Measurements from ENCODE around the gene ATL3.
"Not testable (repeated sequence)": the region's sequence is repeated elsewhere in the genome, so short reads cannot be mapped to it uniquely, and the experiment has no call there.

ATL3 gene

GRCh38 chr11:63671322-63672155 lies at the start of gene ATL3:
Gene ATL3 (minus strand): TSS chr11:63671376. CDS start chr11:63671335, 41 bp downstream.
- DNase-seq: peak; percentile 92

DNA sequence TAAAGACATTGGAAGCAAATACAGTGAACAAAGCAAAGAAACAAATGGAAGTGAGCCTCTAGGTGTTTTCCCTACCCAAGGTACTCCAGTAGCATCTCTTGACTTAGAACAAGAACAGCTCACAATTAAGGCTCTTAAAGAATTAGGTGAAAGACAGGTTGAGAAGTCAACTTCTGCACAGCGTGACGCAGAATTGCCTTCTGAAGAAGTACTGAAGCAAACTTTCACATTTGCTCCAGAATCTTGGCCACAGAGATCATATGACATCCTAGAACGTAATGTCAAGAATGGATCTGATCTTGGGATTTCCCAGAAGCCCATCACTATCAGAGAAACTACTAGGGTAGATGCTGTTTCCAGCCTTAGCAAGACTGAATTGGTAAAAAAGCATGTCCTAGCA lies 49.4 kb upstream of the ATL3 start:
- no peak for DNase-seq

DNA sequence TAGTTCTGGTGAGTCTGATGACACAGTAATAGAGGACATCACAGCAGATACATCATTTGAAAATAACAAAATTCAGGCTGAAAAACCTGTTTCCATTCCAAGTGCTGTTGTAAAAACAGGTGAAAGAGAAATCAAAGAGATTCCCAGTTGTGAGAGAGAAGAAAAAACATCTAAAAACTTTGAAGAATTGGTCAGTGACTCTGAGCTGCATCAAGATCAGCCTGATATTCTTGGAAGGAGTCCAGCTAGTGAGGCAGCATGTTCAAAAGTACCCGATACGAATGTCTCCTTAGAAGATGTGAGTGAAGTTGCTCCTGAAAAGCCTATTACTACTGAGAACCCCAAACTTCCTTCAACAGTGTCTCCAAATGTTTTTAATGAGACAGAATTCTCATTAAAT lies 48.8 kb upstream of the ATL3 start:
- no peak for DNase-seq

DNA sequence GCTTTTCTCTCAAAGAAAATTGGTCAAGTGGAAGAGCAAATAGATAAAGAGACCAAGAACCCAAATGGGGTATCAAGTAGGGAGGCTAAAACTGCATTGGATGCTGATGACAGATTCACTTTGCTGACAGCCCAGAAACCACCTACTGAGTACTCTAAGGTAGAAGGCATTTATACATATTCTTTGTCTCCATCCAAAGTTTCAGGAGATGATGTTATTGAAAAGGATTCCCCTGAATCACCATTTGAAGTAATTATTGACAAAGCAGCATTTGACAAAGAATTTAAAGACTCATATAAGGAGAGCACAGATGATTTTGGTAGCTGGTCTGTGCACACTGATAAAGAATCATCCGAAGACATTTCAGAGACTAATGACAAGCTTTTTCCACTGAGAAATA lies 47.8 kb upstream of the ATL3 start:
- no peak for DNase-seq

GRCh38 chr11:63716046-63716445 lies 44.9 kb upstream of the ATL3 start:
- no peak for DNase-seq

- DNase-seq: no peak
Measured at GRCh38 chr11:63713766-63714165, 42.6 kb upstream of the ATL3 start.

GRCh38 chr11:63711838-63712237 lies 40.7 kb upstream of the ATL3 start:
- no peak for DNase-seq

DNA sequence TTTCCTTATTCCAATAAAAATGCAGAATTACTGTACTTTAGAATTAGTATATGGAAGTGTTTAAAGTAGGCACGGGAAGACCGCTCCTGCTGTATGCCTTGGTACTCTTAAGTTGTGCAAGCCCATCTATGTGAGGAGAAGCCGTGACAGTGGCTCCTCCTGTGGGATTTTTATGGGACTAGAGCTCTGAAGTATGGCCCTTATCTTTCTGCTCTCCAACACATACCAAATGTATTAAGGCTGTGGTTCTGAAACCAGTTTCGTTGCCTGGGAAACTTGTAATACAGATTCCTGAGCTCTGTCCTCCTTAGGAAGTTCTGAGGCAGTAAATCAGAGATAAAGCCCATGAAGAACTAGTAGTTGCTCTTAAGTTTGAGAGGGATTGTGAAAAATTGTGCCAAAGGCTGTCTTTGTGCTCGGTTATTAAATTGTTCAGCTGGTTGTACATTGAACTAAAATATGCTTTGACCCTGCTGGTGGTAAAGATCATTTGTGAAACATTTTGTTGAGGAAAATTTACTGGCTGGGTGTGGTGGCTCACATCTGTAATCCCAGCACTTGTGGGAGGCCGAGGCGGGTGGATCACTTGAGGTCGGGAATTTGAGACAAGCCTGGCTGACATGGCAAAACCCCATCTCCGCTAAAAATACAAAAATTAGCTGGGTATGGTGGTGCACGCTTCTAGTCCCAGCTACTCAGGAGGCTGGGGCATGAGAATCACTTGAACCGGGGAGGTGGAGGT lies 39.5 kb upstream of the ATL3 start:
- no peak for DNase-seq

DNA sequence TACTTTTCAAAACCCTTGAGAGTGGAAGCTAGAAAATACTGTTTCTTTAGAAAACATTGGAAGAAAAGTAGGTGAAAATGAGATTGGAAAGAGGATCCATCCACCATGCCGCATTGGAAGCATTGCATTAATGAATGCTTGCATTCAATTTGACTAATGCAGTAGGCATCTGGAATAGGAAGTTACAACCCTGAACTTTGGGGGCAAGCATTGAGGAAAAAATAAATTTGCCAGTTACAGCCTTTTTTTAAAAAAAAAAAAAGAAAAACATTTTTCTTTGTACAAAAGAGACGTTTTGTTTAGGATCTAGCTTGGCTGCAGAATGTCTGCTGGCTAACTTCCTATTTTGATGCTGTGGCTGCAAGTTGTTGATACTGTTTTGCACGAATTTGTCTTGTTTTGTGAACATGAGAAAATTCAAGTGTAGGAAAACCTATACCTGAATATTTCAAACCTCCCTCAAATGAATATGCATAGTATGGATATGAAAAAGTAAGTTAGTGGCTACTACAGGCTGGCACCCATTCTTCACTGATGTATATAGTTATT lies 38.2 kb upstream of the ATL3 start:
- no peak for DNase-seq

- no peak for DNase-seq
Measured at GRCh38 chr11:63708764-63709163, 37.6 kb upstream of the ATL3 start.

GRCh38 chr11:63705526-63705925 lies 34.4 kb upstream of the ATL3 start:
- DNase-seq: no peak

- no peak for DNase-seq
Measured at GRCh38 chr11:63699896-63700295, 28.7 kb upstream of the ATL3 start.

- DNase-seq: no peak
Measured at GRCh38 chr11:63698976-63699733, 28.0 kb upstream of the ATL3 start.

DNA sequence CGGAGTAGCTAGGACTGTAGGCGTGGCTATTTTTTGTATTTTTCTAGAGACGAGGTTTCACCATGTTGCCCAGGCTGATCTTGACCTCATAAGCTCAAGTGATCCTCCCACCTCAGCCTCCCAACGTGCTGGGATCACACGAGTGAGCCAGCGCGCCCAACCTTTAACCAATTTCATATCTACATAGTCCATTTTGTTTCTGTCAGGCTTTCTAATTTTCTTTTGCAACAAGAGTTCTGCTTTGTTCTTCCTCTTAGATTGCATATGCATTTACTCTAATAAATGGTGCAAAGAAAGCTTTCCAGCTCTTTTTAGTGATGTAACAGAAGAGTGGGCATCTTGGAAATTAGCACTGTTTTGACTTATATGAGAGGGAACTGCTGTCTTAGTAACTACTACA lies 23.4 kb upstream of the ATL3 start:
- no peak for DNase-seq

DNA sequence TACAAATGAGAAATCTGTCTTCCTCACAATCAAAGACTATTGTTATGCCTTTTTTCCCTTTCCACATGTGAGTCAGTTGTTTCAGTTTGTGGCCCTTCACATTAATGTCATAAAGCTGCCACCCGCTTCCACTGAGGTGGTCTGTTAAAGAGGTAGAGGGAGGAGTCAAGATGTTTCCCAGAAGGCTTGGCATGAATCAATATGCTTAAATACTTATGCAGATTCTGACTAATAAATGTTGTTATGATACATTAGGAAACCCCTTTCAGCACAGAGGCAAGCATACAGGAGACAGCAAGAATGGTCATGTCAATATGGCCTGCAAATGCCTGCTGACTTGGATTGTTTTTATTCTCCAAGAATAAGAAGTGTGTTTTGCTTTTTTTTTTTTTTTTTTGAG lies 16.7 kb upstream of the ATL3 start:
- DNase-seq: no peak

GRCh38 chr11:63686926-63687325 lies 15.8 kb upstream of the ATL3 start:
- DNase-seq: no peak

DNA sequence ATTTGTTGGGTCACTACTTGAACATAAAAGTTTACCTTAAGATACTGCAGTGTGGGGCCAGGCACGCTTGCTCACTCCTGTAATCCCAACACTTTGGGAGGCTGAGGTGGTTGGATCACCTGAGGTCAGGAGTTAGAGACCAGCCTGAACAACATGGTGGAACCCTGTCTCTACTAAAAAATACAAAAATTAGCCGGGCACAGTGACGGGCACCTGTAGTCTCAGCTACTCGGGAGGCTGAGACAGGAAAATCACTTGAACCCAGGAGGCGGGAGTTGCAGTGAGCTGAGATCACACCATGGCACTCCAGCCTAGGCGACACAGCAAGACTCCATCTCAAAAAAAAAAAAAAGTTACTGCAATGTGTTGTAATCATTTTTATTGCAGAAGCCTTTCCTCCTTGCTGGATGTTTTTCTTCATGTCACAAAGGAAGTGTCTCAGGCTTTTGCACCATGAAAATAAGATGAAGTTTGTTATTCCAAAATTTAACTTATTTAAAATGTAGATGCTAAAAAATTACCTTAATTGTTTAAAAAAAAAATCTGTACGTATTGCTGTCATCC lies 14.1 kb upstream of the ATL3 start:
- DNase-seq: not testable (repeated sequence)

GRCh38 chr11:63683133-63683991 lies 12.2 kb upstream of the ATL3 start:
- DNase-seq: no peak

GRCh38 chr11:63682066-63683021 lies 11.2 kb upstream of the ATL3 start:
- no peak for DNase-seq

DNA sequence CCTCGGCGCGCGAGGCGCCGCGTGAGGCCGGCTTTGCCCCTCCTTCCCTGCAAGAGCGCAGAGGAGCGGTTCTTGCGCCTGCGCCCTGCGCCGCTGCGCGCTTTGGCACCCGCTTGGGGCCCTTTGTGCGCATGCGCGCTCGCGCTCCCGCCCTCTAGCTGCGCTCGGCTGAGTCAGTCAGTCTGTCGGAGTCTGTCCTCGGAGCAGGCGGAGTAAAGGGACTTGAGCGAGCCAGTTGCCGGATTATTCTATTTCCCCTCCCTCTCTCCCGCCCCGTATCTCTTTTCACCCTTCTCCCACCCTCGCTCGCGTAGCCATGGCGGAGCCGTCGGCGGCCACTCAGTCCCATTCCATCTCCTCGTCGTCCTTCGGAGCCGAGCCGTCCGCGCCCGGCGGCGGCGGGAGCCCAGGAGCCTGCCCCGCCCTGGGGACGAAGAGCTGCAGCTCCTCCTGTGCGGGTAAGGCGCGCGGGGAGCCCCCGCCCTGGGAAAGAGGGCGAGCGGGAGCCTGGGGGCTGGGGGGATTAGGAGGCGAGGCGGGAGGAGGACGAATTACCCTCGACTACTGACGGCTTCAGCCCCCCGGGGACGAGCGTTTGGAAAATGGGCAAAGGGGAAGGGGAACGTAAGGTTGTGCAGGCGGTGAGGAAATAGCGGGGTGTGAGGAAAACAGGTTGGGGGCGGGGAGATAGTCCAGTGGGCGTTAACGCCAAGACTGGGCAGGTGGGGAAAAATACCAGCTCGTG lies 10.3 kb upstream of the ATL3 start, which contains the start of gene RTN3:
Gene RTN3, plus strand, starts transcription at position 180 of the 745 bp plus-strand sequence. Its CDS starts 137 bp downstream, at position 317.
- peak; percentile 98 for DNase-seq
